ENCODE data around the gene HPCAL1. TPM values are rescaled to one million over a fixed set of nuclear protein-coding genes. Genes with fewer than 3 reads are reported as not detected.

Gene HPCAL1
- total and polyA plus RNA-seq, 2 donors (not counting 3 experiments of a cell fraction or from before 2014, with no cell fraction given): 56.5 to 77.4 TPM

DNA sequence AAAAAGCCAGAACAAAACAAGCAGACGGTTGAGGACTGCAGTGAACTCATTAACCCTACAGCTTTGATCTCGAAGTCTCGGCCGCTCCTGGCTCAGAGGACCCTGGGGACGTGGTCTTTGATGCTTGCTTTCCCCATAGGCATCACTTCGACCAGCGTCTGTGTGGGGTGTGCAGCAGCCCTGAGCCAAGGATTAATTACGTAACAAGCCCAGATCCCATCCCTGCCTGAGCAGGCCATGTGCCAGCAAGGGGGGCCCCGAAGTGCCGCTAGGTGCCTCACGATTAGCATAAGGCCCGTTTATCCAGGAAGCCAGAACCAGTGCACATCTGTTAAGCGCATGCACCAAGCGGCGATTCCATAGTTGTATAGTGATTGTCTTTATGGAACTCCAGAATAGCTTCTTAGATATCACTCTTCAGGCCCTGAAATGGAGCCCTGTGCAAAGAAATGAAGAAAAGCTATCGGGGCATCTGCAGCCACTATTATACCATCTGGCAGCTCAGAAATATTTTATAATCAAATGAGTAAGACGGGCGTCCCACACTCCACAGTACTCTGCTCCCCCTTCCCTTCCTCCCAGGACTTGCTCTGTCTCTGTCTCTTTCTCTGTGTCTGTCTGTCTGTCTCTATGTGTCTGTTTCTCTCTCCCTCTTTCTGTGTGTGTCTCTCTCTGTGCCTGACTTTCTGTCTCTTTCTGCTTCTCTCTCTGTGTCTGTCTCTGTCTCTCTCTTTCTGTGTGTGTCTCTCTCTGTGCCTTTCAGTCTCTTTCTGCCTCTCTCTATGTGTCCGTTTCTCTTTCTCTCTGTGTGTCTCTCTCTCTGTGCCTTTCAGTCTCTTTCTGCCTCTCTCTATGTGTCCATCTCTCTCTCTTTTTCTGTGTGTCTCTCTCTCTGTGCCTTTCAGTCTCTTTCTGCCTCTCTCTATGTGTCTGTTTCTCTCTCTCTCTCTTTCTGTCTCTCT lies 41.7 kb downstream of the HPCAL1 start:
- ChIA-PET CTCF (interaction anchor here (1.9 kb wide), 1 partner anchor 64 kb away, joined by 4 read pairs; no protein-coding TSS in a partner anchor), POLR2A (no interaction called here)
- Histone ChIP-seq H3K4me1 (ENCODE audit: control insufficient read depth, extremely low read depth, insufficient read depth, low read length) (peaks cover 31% of the 10 kb centered on the region), H3K36me3 (ENCODE audit: control insufficient read depth in 2 of 2, extremely low read depth in 1 of 2, insufficient read depth in 2 of 2, low read length in 2 of 2) (no peaks in the 10 kb centered on the region), H3K9me1 (replicated peaks; ENCODE audit: control insufficient read depth, extremely low read depth, insufficient read depth, low read length) (no peaks in the 10 kb centered on the region), H3K9ac (replicated peaks; ENCODE audit: extremely low read depth, insufficient read depth, low read length) (no peak overlapping the region), H3K4me2 (ENCODE audit: insufficient read depth, low read length) (no peak overlapping the region), H3K4me3 (replicated peaks in 1 of 3; ENCODE audit: insufficient read depth in 1 of 3, low read depth in 1 of 3, low read length in 3 of 3) (no peak overlapping the region), H2AFZ (ENCODE audit: low read depth, low read length) (no peak overlapping the region), H3K27ac (ENCODE audit: insufficient read depth, low read depth, low read length) (no peak overlapping the region), H3K79me2 (ENCODE audit: control insufficient read depth, insufficient read depth, low read length) (peaks cover 77% of the 10 kb centered on the region), H4K20me1 (replicated peaks; ENCODE audit: control insufficient read depth, extremely low read depth, insufficient read depth, low read length) (no peaks in the 10 kb centered on the region), H3K27me3 (ENCODE audit: control insufficient read depth in 2 of 2, insufficient read depth in 2 of 2, low read length in 2 of 2) (no peaks in the 10 kb centered on the region), H3K9me3 (replicated peaks; ENCODE audit: control insufficient read depth, insufficient read depth, low read length) (no peaks in the 10 kb centered on the region)
- no TSS peak for BruUV-seq (replicated peaks)
- TF ChIP-seq MYC (IDR thresholded peaks at IDR 0.05; ENCODE audit: low read depth, low read length): no peak
- no peak for DNase-seq (ENCODE audit: low read depth, low spot score)
- intact Hi-C loops (cut with micrococcal nuclease) (no loop called here), dilution Hi-C loops (cut with MboI; ENCODE audit: extremely low pct_ligation_motif_present, low sequenced_read_pairs) (no loop called here)
- peak; percentile 86 for FAIRE-seq

DNA sequence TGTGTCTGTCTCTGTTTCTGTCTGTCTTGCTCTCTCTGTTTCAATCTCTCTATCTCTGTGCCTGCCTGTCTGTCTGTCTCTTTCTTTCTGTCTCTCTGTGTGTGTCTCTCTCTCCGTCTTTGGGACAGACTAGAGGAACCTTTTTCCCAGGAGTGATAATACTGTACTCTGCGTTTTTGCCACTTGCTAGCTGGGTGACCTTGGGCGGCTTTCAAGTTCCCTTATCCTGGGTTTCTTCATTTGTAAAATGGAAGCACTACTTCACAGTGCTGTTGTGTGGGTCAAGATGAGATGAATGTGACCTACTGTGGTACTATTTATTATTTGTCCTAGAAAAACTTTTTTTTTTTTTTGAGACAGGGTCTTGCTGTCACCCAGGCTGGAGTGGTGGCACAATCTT lies 42.4 kb downstream of the HPCAL1 start:
- no TSS peak for BruUV-seq (replicated peaks)
- no peak for FAIRE-seq
- intact Hi-C loops (cut with micrococcal nuclease): no loop called here

More for the DNA sequence above, 42.4 kb downstream of the HPCAL1 start:
- H3K4me2 ChIP-seq (ENCODE audit: insufficient read depth, low read length): no peak overlapping the region
- no peak for TF ChIP-seq MYC (IDR thresholded peaks at IDR 0.05; ENCODE audit: low read depth, low read length)
- no peak for TF ChIP-seq POLR2AphosphoS5 (IDR thresholded peaks at IDR 0.05; ENCODE audit: insufficient read depth, low read depth, low read length)
- TF ChIP-seq, protein P1, sequence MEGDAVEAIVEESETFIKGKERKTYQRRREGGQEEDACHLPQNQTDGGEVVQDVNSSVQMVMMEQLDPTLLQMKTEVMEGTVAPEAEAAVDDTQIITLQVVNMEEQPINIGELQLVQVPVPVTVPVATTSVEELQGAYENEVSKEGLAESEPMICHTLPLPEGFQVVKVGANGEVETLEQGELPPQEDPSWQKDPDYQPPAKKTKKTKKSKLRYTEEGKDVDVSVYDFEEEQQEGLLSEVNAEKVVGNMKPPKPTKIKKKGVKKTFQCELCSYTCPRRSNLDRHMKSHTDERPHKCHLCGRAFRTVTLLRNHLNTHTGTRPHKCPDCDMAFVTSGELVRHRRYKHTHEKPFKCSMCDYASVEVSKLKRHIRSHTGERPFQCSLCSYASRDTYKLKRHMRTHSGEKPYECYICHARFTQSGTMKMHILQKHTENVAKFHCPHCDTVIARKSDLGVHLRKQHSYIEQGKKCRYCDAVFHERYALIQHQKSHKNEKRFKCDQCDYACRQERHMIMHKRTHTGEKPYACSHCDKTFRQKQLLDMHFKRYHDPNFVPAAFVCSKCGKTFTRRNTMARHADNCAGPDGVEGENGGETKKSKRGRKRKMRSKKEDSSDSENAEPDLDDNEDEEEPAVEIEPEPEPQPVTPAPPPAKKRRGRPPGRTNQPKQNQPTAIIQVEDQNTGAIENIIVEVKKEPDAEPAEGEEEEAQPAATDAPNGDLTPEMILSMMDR (IDR thresholded peaks at IDR 0.05; ENCODE audit: extremely low read depth in 1 of 2, insufficient read depth in 1 of 2, low read depth in 1 of 2, low read length in 2 of 2): no peak
- TF ChIP-seq, protein P2, sequence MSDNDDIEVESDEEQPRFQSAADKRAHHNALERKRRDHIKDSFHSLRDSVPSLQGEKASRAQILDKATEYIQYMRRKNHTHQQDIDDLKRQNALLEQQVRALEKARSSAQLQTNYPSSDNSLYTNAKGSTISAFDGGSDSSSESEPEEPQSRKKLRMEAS (IDR thresholded peaks at IDR 0.05; ENCODE audit: insufficient read depth, insufficient read length): no peak
- TF ChIP-seq GATA2 (IDR thresholded peaks at IDR 0.05; ENCODE audit: insufficient read depth, insufficient read length, low read depth, low read length): no peak
- no peak for TF ChIP-seq POLR2A (IDR thresholded peaks at IDR 0.05; ENCODE audit: low read depth, low read length)
- TF ChIP-seq FOS (IDR thresholded peaks at IDR 0.05; ENCODE audit: borderline replicate concordance, insufficient read depth, low read length): no peak
- TF ChIP-seq JUN (IDR thresholded peaks at IDR 0.05; ENCODE audit: borderline replicate concordance, insufficient read depth, insufficient read length, low read depth): no peak
- TF ChIP-seq EZH2 (IDR thresholded peaks at IDR 0.05; ENCODE audit: borderline replicate concordance, low read depth, low read length, severe bottlenecking): no peak
- no peak overlapping the region for H2AFZ ChIP-seq (ENCODE audit: low read depth, low read length)
- H4K20me1 ChIP-seq (replicated peaks; ENCODE audit: control insufficient read depth, extremely low read depth, insufficient read depth, low read length): no peaks in the 10 kb centered on the region
- dilution Hi-C loops (cut with MboI; ENCODE audit: extremely low pct_ligation_motif_present, low sequenced_read_pairs): no loop called here
- H3K9me1 ChIP-seq (replicated peaks; ENCODE audit: control insufficient read depth, extremely low read depth, insufficient read depth, low read length): no peaks in the 10 kb centered on the region
- peaks cover 73% of the 10 kb centered on the region for H3K79me2 ChIP-seq (ENCODE audit: control insufficient read depth, insufficient read depth, low read length)
- ChIA-PET POLR2A (no interaction called here), CTCF (no interaction called here)
- no peaks in the 10 kb centered on the region for H3K9me3 ChIP-seq (replicated peaks; ENCODE audit: control insufficient read depth, insufficient read depth, low read length)
- H3K4me3 ChIP-seq (replicated peaks in 1 of 3; ENCODE audit: insufficient read depth in 1 of 3, low read depth in 1 of 3, low read length in 3 of 3): no peak overlapping the region
- peaks cover 31% of the 10 kb centered on the region for H3K4me1 ChIP-seq (ENCODE audit: control insufficient read depth, extremely low read depth, insufficient read depth, low read length)
- H3K27ac ChIP-seq (ENCODE audit: insufficient read depth, low read depth, low read length): no peak overlapping the region
- H3K36me3 ChIP-seq (ENCODE audit: control insufficient read depth in 2 of 2, extremely low read depth in 1 of 2, insufficient read depth in 2 of 2, low read length in 2 of 2): no peaks in the 10 kb centered on the region
- no peak overlapping the region for H3K9ac ChIP-seq (replicated peaks; ENCODE audit: extremely low read depth, insufficient read depth, low read length)
- no peak for DNase-seq (ENCODE audit: low read depth, low spot score)
- no peaks in the 10 kb centered on the region for H3K27me3 ChIP-seq (ENCODE audit: control insufficient read depth in 2 of 2, insufficient read depth in 2 of 2, low read length in 2 of 2)

All from endothelial cell of umbilical vein (primary cell).